Measurements from ENCODE around the gene MAPK12. TPM values are rescaled to one million over a fixed set of nuclear protein-coding genes. Genes with fewer than 3 reads are reported as not detected.
A peak's percentile ranks its signal among the peaks of the same experiment; 100 is the strongest.

MAPK12 gene
- total RNA-seq, 1 experiment from 2014 or later: 24.9 TPM

DNA sequence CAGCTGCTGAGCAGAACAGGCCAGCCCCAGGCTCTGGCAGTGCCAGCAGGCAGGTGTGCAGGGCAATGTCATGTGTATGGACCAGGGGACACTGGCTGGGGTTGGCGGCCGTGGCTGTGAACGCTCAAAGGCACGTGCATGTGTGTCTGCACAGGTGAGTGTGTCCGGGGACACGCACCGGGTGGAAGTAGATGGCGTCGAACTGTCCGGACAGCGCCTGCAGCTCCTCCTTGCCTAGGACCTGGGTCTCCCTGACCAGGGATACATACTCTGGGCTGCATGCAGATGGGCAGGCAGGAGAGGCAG lies 11.3 kb downstream of the MAPK12 start:
- Mint-ChIP-seq H3K4me3 (ENCODE audit: unreplicated experiment) (peak overlapping the region; percentile 72), H3K4me1 (ENCODE audit: insufficient read depth, unreplicated experiment) (peaks cover under 1% of the 10 kb centered on the region), H3K27ac (ENCODE audit: low read depth, unreplicated experiment) (no peak overlapping the region), H3K27me3 (ENCODE audit: insufficient read depth, unreplicated experiment) (no peaks in the 10 kb centered on the region), H3K9me3 (ENCODE audit: unreplicated experiment) (no peaks in the 10 kb centered on the region), H3K36me3 (ENCODE audit: insufficient read depth, unreplicated experiment) (peaks cover 22% of the 10 kb centered on the region)
- ChIA-PET CTCF (interaction anchor here (0.9 to 3.9 kb wide), 5 partner anchors 9 to 91 kb away, joined by 3 to 34 read pairs (median 4); no protein-coding TSS in a partner anchor), POLR2A (interaction anchor here (0.9 to 3.5 kb wide), 6 partner anchors 8 to 371 kb away, joined by 3 to 26 read pairs (median 6); no protein-coding TSS in a partner anchor)
- no peak for DNase-seq (ENCODE audit: unreplicated experiment)
- no TSS peak for BruUV-seq (replicated peaks)
- intact Hi-C loops (cut with micrococcal nuclease): loop anchor here (5.0 kb wide), 2 partner anchors 247 to 372 kb away; no protein-coding TSS in a partner anchor
- no peak for TF ChIP-seq CTCF (IDR thresholded peaks at IDR 0.05; ENCODE audit: unreplicated experiment)

GRCh38 chr22:50249341-50250248 lies 11.9 kb downstream of the MAPK12 start:
- Mint-ChIP-seq H3K27me3 (ENCODE audit: insufficient read depth, unreplicated experiment) (no peaks in the 10 kb centered on the region), H3K9me3 (ENCODE audit: unreplicated experiment) (no peaks in the 10 kb centered on the region), H3K4me3 (ENCODE audit: unreplicated experiment) (peak overlapping the region; percentile 72), H3K27ac (ENCODE audit: low read depth, unreplicated experiment) (no peak overlapping the region), H3K4me1 (ENCODE audit: insufficient read depth, unreplicated experiment) (peaks cover 6% of the 10 kb centered on the region), H3K36me3 (ENCODE audit: insufficient read depth, unreplicated experiment) (peaks cover 26% of the 10 kb centered on the region)
- no TSS peak for BruUV-seq (replicated peaks)
- ChIA-PET CTCF (interaction anchor here (0.6 to 3.9 kb wide), 4 partner anchors 11 to 91 kb away, joined by 3 to 27 read pairs (median 4); no protein-coding TSS in a partner anchor), POLR2A (interaction anchor here (1.9 to 3.5 kb wide), 2 partner anchors 56 to 92 kb away, joined by 13 to 26 read pairs; no protein-coding TSS in a partner anchor)
- intact Hi-C loops (cut with micrococcal nuclease): loop anchor here (5.0 kb wide), 2 partner anchors 248 to 373 kb away; no protein-coding TSS in a partner anchor
- no peak for DNase-seq (ENCODE audit: unreplicated experiment)
- TF ChIP-seq CTCF (IDR thresholded peaks at IDR 0.05; ENCODE audit: unreplicated experiment): no peak

GRCh38 chr22:50248196-50249081 lies 13.0 kb downstream of the MAPK12 start:
- CTCF ChIA-PET: no interaction called here
- POLR2A ChIA-PET: no interaction called here
- intact Hi-C loops (cut with micrococcal nuclease): no loop called here
- peaks cover 6% of the 10 kb centered on the region for H3K4me1 Mint-ChIP-seq (ENCODE audit: insufficient read depth, unreplicated experiment)
- no peak for DNase-seq (ENCODE audit: unreplicated experiment)
- H3K36me3 Mint-ChIP-seq (ENCODE audit: insufficient read depth, unreplicated experiment): peaks cover 20% of the 10 kb centered on the region
- no peak overlapping the region for H3K27ac Mint-ChIP-seq (ENCODE audit: low read depth, unreplicated experiment)
- no TSS peak for BruUV-seq (replicated peaks)
- no peaks in the 10 kb centered on the region for H3K9me3 Mint-ChIP-seq (ENCODE audit: unreplicated experiment)
- H3K4me3 Mint-ChIP-seq (ENCODE audit: unreplicated experiment): no peak overlapping the region
- TF ChIP-seq CTCF (IDR thresholded peaks at IDR 0.05; ENCODE audit: unreplicated experiment): no peak
- no peaks in the 10 kb centered on the region for H3K27me3 Mint-ChIP-seq (ENCODE audit: insufficient read depth, unreplicated experiment)

GRCh38 chr22:50247748-50248147 lies 13.7 kb downstream of the MAPK12 start:
- H3K9me3 Mint-ChIP-seq (ENCODE audit: unreplicated experiment): no peaks in the 10 kb centered on the region
- peak; percentile 64 for DNase-seq (ENCODE audit: unreplicated experiment)
- ChIA-PET CTCF (no interaction called here), POLR2A (no interaction called here)
- H3K36me3 Mint-ChIP-seq (ENCODE audit: insufficient read depth, unreplicated experiment): peaks cover 20% of the 10 kb centered on the region
- no peak overlapping the region for H3K4me3 Mint-ChIP-seq (ENCODE audit: unreplicated experiment)
- no peak for TF ChIP-seq CTCF (IDR thresholded peaks at IDR 0.05; ENCODE audit: unreplicated experiment)
- no peaks in the 10 kb centered on the region for H3K27me3 Mint-ChIP-seq (ENCODE audit: insufficient read depth, unreplicated experiment)
- peaks cover 6% of the 10 kb centered on the region for H3K4me1 Mint-ChIP-seq (ENCODE audit: insufficient read depth, unreplicated experiment)
- intact Hi-C loops (cut with micrococcal nuclease): no loop called here
- BruUV-seq (replicated peaks): no TSS peak
- peak overlapping the region; percentile 27 for H3K27ac Mint-ChIP-seq (ENCODE audit: low read depth, unreplicated experiment)
